ENCODE measurements around the gene MX2.

The MX2 gene

GRCh38 chr21:41337515-41337914 is 24.3 kb upstream of the MX2 start:
- Histone ChIP-seq H3K4me1 (no peaks in the 10 kb centered on the region), H3K9me3 (no peaks in the 10 kb centered on the region), H3K27me3 (no peaks in the 10 kb centered on the region), H3K4me3 (ENCODE audit: low read depth, low read length) (no peak overlapping the region), H3K36me3 (no peaks in the 10 kb centered on the region)
- DNase-seq, result no peak
- no peak for TF ChIP-seq CTCF (IDR thresholded peaks at IDR 0.05; ENCODE audit: low read depth, low read length)

GRCh38 chr21:41338455-41338854 is 23.4 kb upstream of the MX2 start:
- Histone ChIP-seq H3K9me3 (no peaks in the 10 kb centered on the region), H3K36me3 (no peaks in the 10 kb centered on the region), H3K4me3 (ENCODE audit: low read depth, low read length) (no peak overlapping the region), H3K27me3 (no peaks in the 10 kb centered on the region), H3K4me1 (no peaks in the 10 kb centered on the region)
- no peak for DNase-seq
- TF ChIP-seq CTCF (IDR thresholded peaks at IDR 0.05; ENCODE audit: low read depth, low read length), result no peak

- H3K9me3 ChIP-seq, result no peaks in the 10 kb centered on the region
- no peaks in the 10 kb centered on the region for H3K27me3 ChIP-seq
- no peak for TF ChIP-seq CTCF (IDR thresholded peaks at IDR 0.05; ENCODE audit: low read depth, low read length)
- H3K4me3 ChIP-seq (ENCODE audit: low read depth, low read length), result no peak overlapping the region
- H3K4me1 ChIP-seq, result no peaks in the 10 kb centered on the region
- DNase-seq, result no peak
- no peaks in the 10 kb centered on the region for H3K36me3 ChIP-seq
Observed at GRCh38 chr21:41342035-41342434, 19.8 kb upstream of the MX2 start.

- no peak for TF ChIP-seq CTCF (IDR thresholded peaks at IDR 0.05; ENCODE audit: low read depth, low read length)
- Histone ChIP-seq H3K36me3 (no peaks in the 10 kb centered on the region), H3K27me3 (no peaks in the 10 kb centered on the region), H3K4me1 (no peaks in the 10 kb centered on the region), H3K9me3 (no peaks in the 10 kb centered on the region; the same call in 1 of the 2 replicates), H3K4me3 (ENCODE audit: low read depth, low read length) (no peak overlapping the region)
- no peak for DNase-seq
Observed at GRCh38 chr21:41344146-41344545, 17.7 kb upstream of the MX2 start.

GRCh38 chr21:41345356-41345755 is 16.5 kb upstream of the MX2 start:
- no peaks in the 10 kb centered on the region for H3K4me1 ChIP-seq

More at GRCh38 chr21:41345356-41345755, 16.5 kb upstream of the MX2 start:
- no peak for TF ChIP-seq CTCF (IDR thresholded peaks at IDR 0.05; ENCODE audit: low read depth, low read length)
- Histone ChIP-seq H3K9me3 (no peaks in the 10 kb centered on the region; the same call in 1 of the 2 replicates), H3K36me3 (no peaks in the 10 kb centered on the region), H3K4me3 (ENCODE audit: low read depth, low read length) (no peak overlapping the region), H3K27me3 (no peaks in the 10 kb centered on the region)
- DNase-seq, result no peak

All from BE2C (cell line).